Ovary (tissue), 9 donors: ENCODE results near the gene CADM2. TPM values are rescaled to one million over a fixed set of nuclear protein-coding genes. Genes with fewer than 3 reads are reported as not detected.

ENCODE experiments used
- DNase-seq, 5 donors: peaks; one replicate each; pipeline ENCODE4 v3.0.0-alpha.2; 2019 to 2020
- H3K27ac ChIP-seq, 2 donors: fragments of 200-600 bp; one replicate each; pipeline versions ENCODE4 v1.5.1 to v1.8.0; 2019 to 2022
- H3K27me3 ChIP-seq: fragments of 200-600 bp; one replicate; pipeline ENCODE4 v1.8.0; 2022
- H3K36me3 ChIP-seq: fragments of 200-600 bp; sonication (generic); one replicate; pipeline ENCODE4 v1.5.1; 2019
- H3K4me1 ChIP-seq: one replicate; pipeline ENCODE4 v1.8.1; 2013; ENCODE audit warnings: mild to moderate bottlenecking, moderate library complexity; ENCODE audit not compliant: insufficient read depth
- H3K4me3 ChIP-seq: fragments of 200-600 bp; sonication (generic); one replicate; pipeline ENCODE4 v1.5.1; 2017
- H3K9me3 ChIP-seq, 2 donors: fragments of 200-600 bp in 1 of 2; sonication (generic) in 1 of 2; one replicate each; pipeline versions ENCODE4 v1.5.1 to v1.8.1; 2013 to 2019; ENCODE audit warnings: mild to moderate bottlenecking in 1 of 2, moderate library complexity in 1 of 2
- EP300 ChIP-seq: sonication (generic); formaldehyde crosslinking; IDR thresholded peaks from one replicate; pipeline ENCODE4 v1.6.1; 2017; ENCODE audit warnings: antibody characterized with exemption
- POLR2A ChIP-seq: fragments of 450-650 bp; IDR thresholded peaks from one replicate; pipeline ENCODE4 v1.6.1; 2017; ENCODE audit warnings: antibody characterized with exemption, mild to moderate bottlenecking, moderate library complexity
- WGBS, 3 donors: extraction: QIAGEN DNeasy Blood & Tissue Kit in 1 of 3; methylation state at CpG; one replicate each; pipeline versions ENCODE4 v1.1.5 to v1.1.7; 2013 to 2017; 5-methylcytosine and 5-hydroxymethylcytosine counted together
- intact Hi-C, 4 donors: fragments of 100-400 bp; cut with DNase I; formaldehyde crosslinking; loops; one replicate each; pipeline versions ENCODE4 v1.11.0 to v1.15.1; 2022 to 2023
- polyA plus RNA-seq, 2 donors: library from polyadenylated mRNA; stranded (reverse); fragments of 200-250 nt in 1 of 2; fragments of 350-450 nt in 1 of 2; fragmentation: Illumina TruSeq in 1 of 2; extraction: RNeasy Lipid Tissue Mini Kit (QIAGEN cat#74804) in 1 of 2; gene quantifications; one replicate each; pipeline ENCODE4 v1.2.3, GENCODE V29; 2013 to 2014
- total RNA-seq, 7 donors: library from RNA; depleted of rRNA in 2 of 7; stranded (reverse); fragments of >200 nt in 2 of 7; fragmentation: NEBNext Ultra II Directional in 3 of 7; extraction: Animal tissue kit (Norgen Biotek cat#: 25700) in 3 of 7; gene quantifications; one replicate each; pipeline versions ENCODE4 v1.1.0 to v1.2.4, GENCODE V29; 2016 to 2023
- TF ChIP-seq, protein P1 (sequence below), 3 donors: fragments of 450-650 bp in 2 of 3; fragments of 200-600 bp in 1 of 3; IDR thresholded peaks; one replicate each; pipeline versions ENCODE4 v1.5.1 to v1.8.0; 2016 to 2022; ENCODE audit warnings: antibody characterized with exemption in 3 of 3, mild to moderate bottlenecking in 1 of 3
- donor health status: DM: no; HTN: no; CAD: no; lungs with moderate emphysema.
- donor health status: DM: no; HTN: no; CAD: no.
- donor health status: Bipolar disorder and iron deficiency.
- donor health status: DM: yes; HTN: yes; CAD: no.
- donor health status: DM: no; HTN: no; CAD: no.
- donor health status: DM: yes; HTN: yes; CAD: no.

The CADM2 gene
- total and polyA plus RNA-seq, 9 donors = 0.20 to 1.9 (median 0.69) TPM

DNA sequence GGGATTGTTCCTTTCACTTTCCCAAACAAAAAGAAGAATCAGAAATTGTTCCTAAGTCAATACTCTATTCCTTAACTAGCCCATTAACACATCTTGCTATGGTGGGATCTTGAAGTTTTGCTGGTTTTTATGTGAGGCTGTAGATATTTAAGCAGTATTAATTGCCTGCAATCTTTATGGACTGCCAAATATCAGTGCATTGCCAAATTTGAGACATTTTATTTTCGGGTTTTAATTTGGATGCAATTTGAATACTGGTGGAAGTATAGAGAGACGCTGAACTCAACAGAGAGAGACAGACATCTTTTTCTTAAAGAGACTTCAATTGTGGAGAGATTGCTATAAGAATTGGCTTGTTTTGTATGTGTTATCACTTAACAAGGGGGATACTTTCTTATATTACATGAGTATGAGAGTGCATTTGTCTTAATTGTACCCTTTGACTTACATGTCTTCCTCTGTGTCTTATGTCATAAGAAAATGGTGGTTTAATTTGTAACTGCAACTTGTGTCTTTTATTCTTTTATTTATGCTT is 10.0 kb downstream of the CADM2 start:
- DNase-seq = no peak
- H3K36me3 ChIP-seq = no peaks in the 10 kb centered on the region
- intact Hi-C loops = no loop called here
- WGBS, 3 donors = 64 to 80% (median 78%) methylated on average over 2 of the region's 2 CpGs
- no peak overlapping the region for H3K4me3 ChIP-seq
- H3K4me1 ChIP-seq = no peaks in the 10 kb centered on the region
- H3K27ac ChIP-seq = no peak overlapping the region
- TF ChIP-seq, protein P1, sequence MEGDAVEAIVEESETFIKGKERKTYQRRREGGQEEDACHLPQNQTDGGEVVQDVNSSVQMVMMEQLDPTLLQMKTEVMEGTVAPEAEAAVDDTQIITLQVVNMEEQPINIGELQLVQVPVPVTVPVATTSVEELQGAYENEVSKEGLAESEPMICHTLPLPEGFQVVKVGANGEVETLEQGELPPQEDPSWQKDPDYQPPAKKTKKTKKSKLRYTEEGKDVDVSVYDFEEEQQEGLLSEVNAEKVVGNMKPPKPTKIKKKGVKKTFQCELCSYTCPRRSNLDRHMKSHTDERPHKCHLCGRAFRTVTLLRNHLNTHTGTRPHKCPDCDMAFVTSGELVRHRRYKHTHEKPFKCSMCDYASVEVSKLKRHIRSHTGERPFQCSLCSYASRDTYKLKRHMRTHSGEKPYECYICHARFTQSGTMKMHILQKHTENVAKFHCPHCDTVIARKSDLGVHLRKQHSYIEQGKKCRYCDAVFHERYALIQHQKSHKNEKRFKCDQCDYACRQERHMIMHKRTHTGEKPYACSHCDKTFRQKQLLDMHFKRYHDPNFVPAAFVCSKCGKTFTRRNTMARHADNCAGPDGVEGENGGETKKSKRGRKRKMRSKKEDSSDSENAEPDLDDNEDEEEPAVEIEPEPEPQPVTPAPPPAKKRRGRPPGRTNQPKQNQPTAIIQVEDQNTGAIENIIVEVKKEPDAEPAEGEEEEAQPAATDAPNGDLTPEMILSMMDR (IDR thresholded peaks at IDR 0.05) = no peak
- no peak for TF ChIP-seq EP300
- no peak for TF ChIP-seq POLR2A
- no peaks in the 10 kb centered on the region for H3K27me3 ChIP-seq
- no peaks in the 10 kb centered on the region for H3K9me3 ChIP-seq

DNA sequence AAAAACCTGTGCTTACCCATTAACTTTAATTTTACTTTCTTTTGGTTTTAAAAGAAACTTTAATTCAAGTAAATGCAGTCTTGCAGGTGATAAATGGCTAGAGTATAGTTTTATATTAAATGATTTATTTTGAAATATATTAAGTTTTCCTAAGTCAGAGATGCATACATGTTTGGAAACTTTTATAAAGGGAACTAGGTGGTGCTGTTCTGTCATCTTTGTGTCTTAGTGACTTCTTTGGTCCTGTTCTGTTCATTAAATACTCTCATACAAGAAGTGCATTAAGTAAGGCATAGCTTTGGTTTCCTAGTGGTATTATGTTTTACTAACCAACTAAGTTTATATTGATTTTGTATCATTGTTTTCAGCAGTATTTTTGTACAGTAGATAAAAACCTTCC is 15.6 kb downstream of the CADM2 start:
- Histone ChIP-seq H3K4me1 (no peaks in the 10 kb centered on the region), H3K27ac (no peak overlapping the region), H3K4me3 (no peak overlapping the region), H3K27me3 (no peaks in the 10 kb centered on the region), H3K36me3 (no peaks in the 10 kb centered on the region), H3K9me3 (no peaks in the 10 kb centered on the region)
- intact Hi-C loops = no loop called here
- DNase-seq = no peak
- TF ChIP-seq POLR2A (no peak), EP300 (no peak)
- TF ChIP-seq, protein P1 (IDR thresholded peaks at IDR 0.05) = no peak

DNA sequence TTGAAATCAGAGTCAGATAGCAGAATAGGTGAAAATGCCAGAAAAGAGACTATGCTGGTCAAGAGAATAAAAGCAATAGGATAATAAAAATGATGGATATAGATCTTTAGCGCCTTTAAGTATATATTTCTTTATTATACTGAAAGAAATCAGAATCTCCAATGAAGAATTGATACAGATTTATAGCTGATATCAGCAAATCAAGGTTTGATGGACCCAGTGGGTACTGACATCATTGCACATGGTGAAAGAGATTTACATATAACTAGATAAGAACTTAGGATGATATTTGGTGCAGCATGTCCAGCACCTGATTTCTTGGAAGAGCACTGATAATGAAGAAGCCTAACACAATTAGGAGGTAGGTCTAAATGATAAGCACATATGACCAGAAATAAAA is 18.2 kb downstream of the CADM2 start:
- 73 to 80% (median 79%) methylated on average over 1 of the region's 1 CpG for WGBS, 3 donors
- no peaks in the 10 kb centered on the region for H3K9me3 ChIP-seq
- no peak for DNase-seq
- H3K36me3 ChIP-seq = no peaks in the 10 kb centered on the region
- TF ChIP-seq POLR2A (no peak), EP300 (no peak)
- TF ChIP-seq, protein P1 (IDR thresholded peaks at IDR 0.05) = no peak
- no peak overlapping the region for H3K27ac ChIP-seq
- H3K27me3 ChIP-seq = no peaks in the 10 kb centered on the region
- intact Hi-C loops = no loop called here
- no peak overlapping the region for H3K4me3 ChIP-seq
- H3K4me1 ChIP-seq = no peaks in the 10 kb centered on the region

DNA sequence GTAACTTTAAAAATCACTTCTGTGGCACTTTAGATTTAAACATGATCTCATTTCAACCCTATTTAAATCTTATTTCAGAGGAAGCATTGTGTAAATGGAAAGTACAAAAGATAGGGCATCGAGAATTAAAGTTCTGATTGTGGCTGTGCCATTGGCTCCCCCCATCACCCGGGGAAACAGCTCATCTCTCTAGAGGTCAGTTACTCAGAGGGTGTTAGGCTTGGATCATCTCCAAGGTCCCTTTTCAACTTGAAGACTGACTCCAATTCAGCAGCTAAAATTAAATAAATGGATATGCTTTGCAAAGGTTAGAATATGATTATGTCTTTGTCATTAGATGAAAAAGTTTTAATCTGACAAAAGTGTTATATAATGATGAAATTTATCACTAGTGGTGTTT is 20.1 kb downstream of the CADM2 start:
- no peak overlapping the region for H3K4me3 ChIP-seq
- H3K27ac ChIP-seq = no peak overlapping the region
- intact Hi-C loops = no loop called here
- TF ChIP-seq EP300 (no peak), POLR2A (no peak)
- TF ChIP-seq, protein P1 (IDR thresholded peaks at IDR 0.05) = no peak
- WGBS, 3 donors = 52 to 71% (median 59%) methylated on average over 2 of the region's 2 CpGs
- H3K27me3 ChIP-seq = no peaks in the 10 kb centered on the region
- H3K9me3 ChIP-seq = no peaks in the 10 kb centered on the region
- no peaks in the 10 kb centered on the region for H3K36me3 ChIP-seq
- no peaks in the 10 kb centered on the region for H3K4me1 ChIP-seq
- no peak for DNase-seq
